Spleen (tissue), 7 donors: ENCODE data around the gene UPF2.

Source experiments
- CTCF ChIP-seq, 11 experiments: fragments of 200-600 bp in 7 of 11; fragments of 450-650 bp in 4 of 11; sonication (generic) in 4 of 11; IDR thresholded peaks in 8 of 11; conservative IDR thresholded peaks in 3 of 11; 1 replicate in 7 of 11; 2 replicates in 4 of 11; pipeline versions ENCODE4 v1.4.0 to v1.8.0; 2016 to 2021; ENCODE audit warnings: antibody characterized with exemption in 11 of 11, inconsistent platforms in 4 of 11, mild to moderate bottlenecking in 1 of 11
- POLR2A ChIP-seq, 3 donors: fragments of 450-650 bp; IDR thresholded peaks; one replicate each; pipeline ENCODE4 v1.5.1; 2017; ENCODE audit warnings: antibody characterized with exemption in 3 of 3, mild to moderate bottlenecking in 1 of 3
- donor health status: DM: no; HTN: no; CAD: no; lungs with moderate emphysema.
- donor health status: DM: no; HTN: no; CAD: no.
- donor health status: DM: no; HTN: no; CAD: no.

- TF ChIP-seq CTCF (IDR thresholded peaks at IDR 0.05 in 8 of 11, conservative IDR thresholded peaks at IDR 0.05 in 3 of 11) = no peak
- TF ChIP-seq POLR2A (IDR thresholded peaks at IDR 0.05) = no peak
Measured at GRCh38 chr10:12073526-12073925, 30.9 kb upstream of the UPF2 start.
